Peyer's patch (tissue), 4 donors: ENCODE measurements around the gene INPP5F. TPM values are rescaled to one million over a fixed set of nuclear protein-coding genes. Genes with fewer than 3 reads are reported as not detected.
"Not testable (repeated sequence)": the region's sequence is repeated elsewhere in the genome, so short reads cannot be mapped to it uniquely, and the experiment has no call there.

Experiments
- DNase-seq, 3 donors: peaks; one replicate each; pipeline ENCODE4 v3.0.0-alpha.2; 2017 to 2019
- H3K27ac ChIP-seq, 4 donors: fragments of 200-600 bp; sonication (generic); one replicate each; pipeline ENCODE4 v1.5.1; 2016 to 2019
- H3K27me3 ChIP-seq, 2 donors: fragments of 200-600 bp; sonication (generic); one replicate each; pipeline ENCODE4 v1.5.1; 2019
- H3K36me3 ChIP-seq, 3 donors: fragments of 200-600 bp; sonication (generic); one replicate each; pipeline ENCODE4 v1.5.1; 2016 to 2019
- H3K4me1 ChIP-seq, 4 donors: fragments of 200-600 bp; sonication (generic); one replicate each; pipeline ENCODE4 v1.5.1; 2016 to 2019
- H3K4me3 ChIP-seq, 4 donors: fragments of 200-600 bp; sonication (generic); 1 replicate in 3 of 4; 2 replicates in 1 of 4; pipeline ENCODE4 v1.5.1; 2016 to 2019; ENCODE audit warnings: mild to moderate bottlenecking in 1 of 4
- H3K9me3 ChIP-seq, 4 donors: fragments of 200-600 bp; sonication (generic); one replicate each; pipeline ENCODE4 v1.5.1; 2016 to 2019; ENCODE audit warnings: mild to moderate bottlenecking in 1 of 4
- POLR2A ChIP-seq, 2 donors: fragments of 450-650 bp; IDR thresholded peaks; one replicate each; pipeline ENCODE4 v1.5.1; 2017; ENCODE audit warnings: antibody characterized with exemption in 2 of 2, mild to moderate bottlenecking in 2 of 2, moderate library complexity in 2 of 2
- total RNA-seq, 4 donors: library from RNA; depleted of rRNA; stranded (reverse); fragments of >200 nt; gene quantifications; one replicate each; pipeline ENCODE4 v1.1.0, GENCODE V29; 2016
- TF ChIP-seq, protein P1 (sequence below), 6 experiments: fragments of 450-650 bp in 4 of 6; fragments of 200-600 bp in 2 of 6; sonication (generic) in 1 of 6; IDR thresholded peaks; one replicate each; pipeline ENCODE4 v1.5.1; 2017 to 2019; ENCODE audit warnings: antibody characterized with exemption in 6 of 6, mild to moderate bottlenecking in 3 of 6, moderate library complexity in 1 of 6

Gene INPP5F
- total RNA-seq, 4 donors from 2014 or later = 6.5 to 37.1 (median 10.2) TPM

DNA sequence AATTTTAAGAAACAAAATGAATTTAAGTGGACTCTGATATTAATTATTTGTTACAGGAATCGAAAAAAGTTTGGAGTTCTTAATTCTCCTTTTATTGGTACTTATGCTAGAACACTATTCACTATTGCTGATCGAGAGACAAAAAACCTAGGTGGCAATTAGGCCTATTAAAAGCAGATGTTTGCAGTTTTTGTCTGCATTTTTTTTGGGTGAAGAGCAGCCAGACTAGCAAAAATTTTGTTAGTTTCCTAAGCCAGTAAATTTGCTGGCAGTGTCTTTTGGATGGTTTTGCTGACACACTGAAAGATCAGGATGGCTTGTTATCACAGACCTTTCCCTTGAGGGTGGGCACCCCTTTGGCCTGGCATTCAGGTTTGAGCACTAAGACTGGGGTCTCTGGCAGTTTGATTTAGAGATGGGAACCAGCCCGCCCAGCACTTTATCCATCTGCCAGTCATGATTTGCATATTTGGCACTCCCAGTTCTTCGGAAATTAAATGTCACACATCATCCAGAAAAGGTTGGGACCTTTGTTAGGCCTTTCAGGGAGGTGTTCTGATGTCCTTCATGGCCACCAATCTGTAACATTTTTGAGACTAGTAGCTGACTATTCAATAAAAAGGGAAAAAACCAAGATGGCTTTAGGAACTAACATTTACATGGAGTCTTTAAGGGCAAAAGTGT is 57.3 kb downstream of the INPP5F start:
- TF ChIP-seq, protein P1, sequence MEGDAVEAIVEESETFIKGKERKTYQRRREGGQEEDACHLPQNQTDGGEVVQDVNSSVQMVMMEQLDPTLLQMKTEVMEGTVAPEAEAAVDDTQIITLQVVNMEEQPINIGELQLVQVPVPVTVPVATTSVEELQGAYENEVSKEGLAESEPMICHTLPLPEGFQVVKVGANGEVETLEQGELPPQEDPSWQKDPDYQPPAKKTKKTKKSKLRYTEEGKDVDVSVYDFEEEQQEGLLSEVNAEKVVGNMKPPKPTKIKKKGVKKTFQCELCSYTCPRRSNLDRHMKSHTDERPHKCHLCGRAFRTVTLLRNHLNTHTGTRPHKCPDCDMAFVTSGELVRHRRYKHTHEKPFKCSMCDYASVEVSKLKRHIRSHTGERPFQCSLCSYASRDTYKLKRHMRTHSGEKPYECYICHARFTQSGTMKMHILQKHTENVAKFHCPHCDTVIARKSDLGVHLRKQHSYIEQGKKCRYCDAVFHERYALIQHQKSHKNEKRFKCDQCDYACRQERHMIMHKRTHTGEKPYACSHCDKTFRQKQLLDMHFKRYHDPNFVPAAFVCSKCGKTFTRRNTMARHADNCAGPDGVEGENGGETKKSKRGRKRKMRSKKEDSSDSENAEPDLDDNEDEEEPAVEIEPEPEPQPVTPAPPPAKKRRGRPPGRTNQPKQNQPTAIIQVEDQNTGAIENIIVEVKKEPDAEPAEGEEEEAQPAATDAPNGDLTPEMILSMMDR (IDR thresholded peaks at IDR 0.05) = no peak
- TF ChIP-seq POLR2A (IDR thresholded peaks at IDR 0.05) = no peak
- Histone ChIP-seq H3K36me3 (no peaks in the 10 kb centered on the region), H3K4me3 (no peak overlapping the region), H3K27ac (no peak overlapping the region), H3K27me3 (no peaks in the 10 kb centered on the region), H3K4me1 (peaks cover 0 to 11% (median 0%) of the 10 kb centered on the region in 4 donors), H3K9me3 (no peaks in the 10 kb centered on the region)
- DNase-seq = no peak

DNA sequence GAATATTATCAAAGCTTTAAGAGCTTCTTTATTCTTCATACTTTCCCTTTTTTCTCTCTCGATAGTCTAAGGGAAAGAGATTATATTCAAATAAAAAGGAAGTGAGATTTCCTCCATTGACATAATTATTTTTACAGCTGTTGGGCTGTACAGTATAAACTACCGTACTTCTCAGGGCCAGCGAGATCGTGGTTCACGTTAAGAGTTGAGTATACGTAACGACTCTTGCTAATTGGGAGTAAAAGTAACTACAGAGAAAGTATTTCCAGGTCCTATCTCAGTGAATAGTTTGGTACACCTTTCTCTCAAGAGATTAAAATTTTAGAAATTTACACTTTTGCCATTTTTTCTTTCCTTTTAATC is 57.8 kb downstream of the INPP5F start:
- H3K36me3 ChIP-seq = no peaks in the 10 kb centered on the region

GRCh38 chr10:119784340-119785067 is 58.7 kb downstream of the INPP5F start:
- TF ChIP-seq POLR2A (IDR thresholded peaks at IDR 0.05) = no peak
- TF ChIP-seq, protein P1 (IDR thresholded peaks at IDR 0.05) = no peak
- H3K4me3 ChIP-seq = no peak overlapping the region
- no peaks in the 10 kb centered on the region for H3K27me3 ChIP-seq
- H3K27ac ChIP-seq = no peak overlapping the region
- no peak for DNase-seq
- peaks cover 0 to 11% (median 0%) of the 10 kb centered on the region in 4 donors for H3K4me1 ChIP-seq
- no peaks in the 10 kb centered on the region for H3K36me3 ChIP-seq
- no peaks in the 10 kb centered on the region for H3K9me3 ChIP-seq

More for the DNA sequence above, 57.8 kb downstream of the INPP5F start:
- H3K4me1 ChIP-seq = peaks cover 0 to 11% (median 0%) of the 10 kb centered on the region in 4 donors
- TF ChIP-seq, protein P1 (IDR thresholded peaks at IDR 0.05) = no peak
- TF ChIP-seq POLR2A (IDR thresholded peaks at IDR 0.05) = no peak
- peak in 1 of 3 donors; percentile 28 for DNase-seq
- H3K9me3 ChIP-seq = no peaks in the 10 kb centered on the region
- H3K27ac ChIP-seq = no peak overlapping the region
- no peak overlapping the region for H3K4me3 ChIP-seq
- H3K27me3 ChIP-seq = no peaks in the 10 kb centered on the region

GRCh38 chr10:119786117-119786769 is 60.4 kb downstream of the INPP5F start:
- H3K4me3 ChIP-seq = no peak overlapping the region
- DNase-seq = no peak
- H3K4me1 ChIP-seq = peaks cover 0 to 11% (median 0%) of the 10 kb centered on the region in 4 donors
- H3K9me3 ChIP-seq = no peaks in the 10 kb centered on the region
- no peaks in the 10 kb centered on the region for H3K27me3 ChIP-seq
- H3K27ac ChIP-seq = no peak overlapping the region
- no peaks in the 10 kb centered on the region for H3K36me3 ChIP-seq
- TF ChIP-seq POLR2A (IDR thresholded peaks at IDR 0.05) = no peak
- TF ChIP-seq, protein P1 (IDR thresholded peaks at IDR 0.05) = no peak

DNA sequence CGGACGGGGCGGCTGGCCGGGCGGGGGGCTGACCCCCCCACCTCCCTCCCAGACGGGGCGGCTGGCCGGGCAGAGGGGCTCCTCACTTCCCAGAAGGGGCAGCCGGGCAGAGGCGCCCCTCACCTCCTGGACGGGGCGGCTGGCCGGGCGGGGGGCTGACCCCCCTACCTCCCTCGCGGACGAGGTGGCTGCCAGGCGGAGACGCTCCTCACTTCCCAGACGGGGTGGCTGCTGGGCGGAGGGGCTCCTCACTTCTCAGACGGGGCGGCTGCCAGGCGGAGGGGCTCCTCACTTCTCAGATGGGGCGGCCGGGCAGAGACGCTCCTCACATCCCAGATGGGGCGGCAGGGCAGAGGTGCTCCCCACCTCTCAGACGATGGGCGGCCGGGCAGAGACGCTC is 69.3 kb downstream of the INPP5F start:
- not testable (repeated sequence) for H3K27ac ChIP-seq

GRCh38 chr10:119796039-119796438 is 70.2 kb downstream of the INPP5F start:
- no peak for DNase-seq
- H3K4me3 ChIP-seq = no peak overlapping the region
- TF ChIP-seq POLR2A (IDR thresholded peaks at IDR 0.05) = no peak
- TF ChIP-seq, protein P1 (IDR thresholded peaks at IDR 0.05) = no peak
- no peaks in the 10 kb centered on the region for H3K27me3 ChIP-seq
- H3K9me3 ChIP-seq = no peaks in the 10 kb centered on the region
- no peak overlapping the region for H3K27ac ChIP-seq
- peaks cover 0 to 5% (median 0%) of the 10 kb centered on the region in 4 donors for H3K4me1 ChIP-seq
- H3K36me3 ChIP-seq = no peaks in the 10 kb centered on the region

More for the DNA sequence above, 69.3 kb downstream of the INPP5F start:
- H3K4me1 ChIP-seq, H3K9me3 ChIP-seq, DNase-seq, H3K36me3 ChIP-seq, H3K27me3 ChIP-seq, H3K4me3 ChIP-seq: not testable (repeated sequence)
